Neutrophil (primary cell): ENCODE data around the gene GLIS1.

Experiments used
- H3K27ac ChIP-seq: fragments of 200-600 bp; sonication (generic); 2 replicates; pipeline ENCODE4 v1.5.1; 2016; ENCODE audit warnings: mild to moderate bottlenecking, moderate library complexity
- H3K27me3 ChIP-seq: fragments of 200-600 bp; sonication (generic); 2 replicates; pipeline ENCODE4 v1.6.0; 2016; ENCODE audit warnings: mild to moderate bottlenecking
- H3K36me3 ChIP-seq: fragments of 200-600 bp; sonication (generic); 2 replicates; pipeline ENCODE4 v1.5.1; 2017
- H3K4me1 ChIP-seq, 2 experiments: fragments of 200-600 bp in 1 of 2; sonication (generic) in 1 of 2; 1 replicate in 1 of 2; 2 replicates in 1 of 2; pipeline versions ENCODE4 v1.5.1 to v1.6.1; 2013 to 2016; ENCODE audit warnings: low read depth in 1 of 2, low read length in 1 of 2, mild to moderate bottlenecking in 1 of 2, moderate library complexity in 1 of 2; ENCODE audit not compliant: control insufficient read depth in 1 of 2, insufficient read depth in 1 of 2
- H3K4me3 ChIP-seq, 2 experiments: fragments of 200-600 bp in 1 of 2; sonication (generic) in 1 of 2; 1 replicate in 1 of 2; 2 replicates in 1 of 2; pipeline ENCODE4 v1.5.1; 2013 to 2016; ENCODE audit warnings: low read depth in 1 of 2, low read length in 1 of 2, mild to moderate bottlenecking in 1 of 2, moderate library complexity in 1 of 2
- H3K9me3 ChIP-seq: fragments of 200-600 bp; sonication (generic); 2 replicates; pipeline ENCODE4 v1.5.1; 2016
- CTCF ChIP-seq: fragments of 200-600 bp; sonication (generic); IDR thresholded peaks from 2 replicates; pipeline ENCODE4 v1.5.1; 2016; ENCODE audit warnings: antibody characterized with exemption

Gene GLIS1

GRCh38 chr1:53717025-53717804 lies 21.7 kb downstream of the GLIS1 start:
- H3K4me1 ChIP-seq = no peaks in the 10 kb centered on the region
- H3K27me3 ChIP-seq = no peaks in the 10 kb centered on the region
- no peaks in the 10 kb centered on the region for H3K9me3 ChIP-seq
- H3K4me3 ChIP-seq = no peak overlapping the region
- H3K36me3 ChIP-seq = no peaks in the 10 kb centered on the region
- H3K27ac ChIP-seq = no peak overlapping the region
- TF ChIP-seq CTCF = no peak

GRCh38 chr1:53716150-53716549 lies 22.8 kb downstream of the GLIS1 start:
- Histone ChIP-seq H3K4me1 (no peaks in the 10 kb centered on the region), H3K4me3 (no peak overlapping the region), H3K27ac (no peak overlapping the region), H3K27me3 (no peaks in the 10 kb centered on the region), H3K36me3 (no peaks in the 10 kb centered on the region), H3K9me3 (no peaks in the 10 kb centered on the region)
- no peak for TF ChIP-seq CTCF

GRCh38 chr1:53715478-53715877 lies 23.5 kb downstream of the GLIS1 start:
- TF ChIP-seq CTCF = no peak

GRCh38 chr1:53712276-53712675 lies 26.7 kb downstream of the GLIS1 start:
- Histone ChIP-seq H3K9me3 (no peaks in the 10 kb centered on the region), H3K4me3 (no peak overlapping the region), H3K36me3 (no peaks in the 10 kb centered on the region), H3K27me3 (no peaks in the 10 kb centered on the region), H3K27ac (no peak overlapping the region), H3K4me1 (no peaks in the 10 kb centered on the region)
- no peak for TF ChIP-seq CTCF

More at GRCh38 chr1:53715478-53715877, 23.5 kb downstream of the GLIS1 start:
- no peaks in the 10 kb centered on the region for H3K4me1 ChIP-seq
- no peaks in the 10 kb centered on the region for H3K27me3 ChIP-seq
- H3K36me3 ChIP-seq = no peaks in the 10 kb centered on the region
- H3K4me3 ChIP-seq = no peak overlapping the region
- no peak overlapping the region for H3K27ac ChIP-seq
- H3K9me3 ChIP-seq = no peaks in the 10 kb centered on the region

GRCh38 chr1:53710584-53710983 lies 28.4 kb downstream of the GLIS1 start:
- TF ChIP-seq CTCF = no peak
- Histone ChIP-seq H3K4me3 (no peak overlapping the region), H3K4me1 (no peaks in the 10 kb centered on the region), H3K36me3 (no peaks in the 10 kb centered on the region), H3K9me3 (no peaks in the 10 kb centered on the region), H3K27ac (no peak overlapping the region), H3K27me3 (no peaks in the 10 kb centered on the region)
